UCSD-AML1 (cell line): ENCODE results near the gene ADAM29.
"Not testable (repeated sequence)": the region's sequence is repeated elsewhere in the genome, so short reads cannot be mapped to it uniquely, and the experiment has no call there.

Source experiments
- DNase-seq: peaks from one replicate; lab custom pipeline; 2025; ENCODE audit not compliant: unreplicated experiment; lab: John Stamatoyannopoulos, UW

ADAM29 gene

GRCh38 chr4:174946246-174946645 is 28.1 kb downstream of the ADAM29 start:
- DNase-seq, result no peak

- DNase-seq, result no peak
Observed at GRCh38 chr4:174948826-174949225, 30.7 kb downstream of the ADAM29 start.

GRCh38 chr4:174972911-174973310 is 54.8 kb downstream of the ADAM29 start:
- DNase-seq, result no peak

GRCh38 chr4:174973336-174973735 is 55.2 kb downstream of the ADAM29 start:
- DNase-seq, result no peak

- DNase-seq, result no peak
Observed at GRCh38 chr4:174983128-174983750, 65.1 kb downstream of the ADAM29 start.

- DNase-seq, result not testable (repeated sequence)
Observed at GRCh38 chr4:174983870-174984269, 65.7 kb downstream of the ADAM29 start.

- DNase-seq, result no peak
Observed at GRCh38 chr4:174989791-174990190, 71.6 kb downstream of the ADAM29 start.

GRCh38 chr4:174993916-174994315 is 75.8 kb downstream of the ADAM29 start:
- DNase-seq, result no peak

GRCh38 chr4:174996079-174996478 is 77.9 kb downstream of the ADAM29 start:
- no peak for DNase-seq

GRCh38 chr4:174999407-174999806 is 81.2 kb downstream of the ADAM29 start:
- DNase-seq, result no peak

GRCh38 chr4:175017751-175018150 is 99.6 kb downstream of the ADAM29 start:
- DNase-seq, result no peak

- DNase-seq, result not testable (repeated sequence)
Observed at GRCh38 chr4:175019447-175019846, 101.3 kb downstream of the ADAM29 start.
